ENCODE data around the gene BRAT1.

DNA sequence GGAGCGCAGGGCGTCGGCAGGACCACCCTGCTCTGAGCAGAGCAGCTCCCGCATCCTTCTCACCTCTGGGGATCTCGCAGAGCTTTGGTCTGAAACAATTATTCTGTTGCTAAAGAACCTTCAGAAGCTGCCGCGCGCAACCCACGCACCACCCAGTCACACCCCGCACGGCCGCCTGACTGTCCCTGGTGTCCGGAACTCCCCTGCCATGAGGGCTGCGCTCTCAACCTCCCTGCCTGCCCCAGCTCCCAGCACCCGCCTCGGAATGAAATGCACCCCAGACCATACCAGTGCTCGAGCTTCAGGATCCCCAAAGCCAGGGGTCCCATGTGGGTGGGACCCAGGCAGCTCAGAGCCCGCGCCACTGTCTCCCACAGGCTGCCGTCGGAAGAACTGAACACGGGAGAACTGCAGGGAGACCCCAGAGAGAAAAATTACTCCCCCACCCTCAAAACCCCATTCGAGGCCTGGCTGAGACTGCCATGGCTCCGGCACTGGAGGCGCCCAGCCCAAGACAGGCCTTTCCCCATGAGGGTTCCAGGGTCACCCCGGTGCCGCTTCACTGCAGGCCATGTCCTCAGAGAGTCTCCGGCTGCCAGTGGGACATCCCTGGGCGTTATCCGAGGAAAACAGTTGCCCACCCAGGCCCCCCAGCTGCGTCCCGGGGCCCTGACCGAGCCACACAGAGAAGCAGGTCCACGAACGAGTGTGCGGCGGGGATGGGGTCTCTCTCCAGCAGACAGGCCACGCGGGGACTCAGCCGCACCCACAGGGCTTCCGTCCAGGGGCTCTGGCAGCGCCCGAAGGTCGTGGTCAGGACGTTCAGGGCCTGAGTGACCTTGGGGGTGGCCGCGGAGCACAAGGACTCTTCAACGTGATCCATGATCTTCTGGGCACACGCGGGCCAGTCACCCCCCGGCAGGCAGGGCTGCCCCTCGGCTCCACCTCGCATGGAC, 12.1 kb downstream of the BRAT1 start:
- TF ChIP-seq, protein P1, sequence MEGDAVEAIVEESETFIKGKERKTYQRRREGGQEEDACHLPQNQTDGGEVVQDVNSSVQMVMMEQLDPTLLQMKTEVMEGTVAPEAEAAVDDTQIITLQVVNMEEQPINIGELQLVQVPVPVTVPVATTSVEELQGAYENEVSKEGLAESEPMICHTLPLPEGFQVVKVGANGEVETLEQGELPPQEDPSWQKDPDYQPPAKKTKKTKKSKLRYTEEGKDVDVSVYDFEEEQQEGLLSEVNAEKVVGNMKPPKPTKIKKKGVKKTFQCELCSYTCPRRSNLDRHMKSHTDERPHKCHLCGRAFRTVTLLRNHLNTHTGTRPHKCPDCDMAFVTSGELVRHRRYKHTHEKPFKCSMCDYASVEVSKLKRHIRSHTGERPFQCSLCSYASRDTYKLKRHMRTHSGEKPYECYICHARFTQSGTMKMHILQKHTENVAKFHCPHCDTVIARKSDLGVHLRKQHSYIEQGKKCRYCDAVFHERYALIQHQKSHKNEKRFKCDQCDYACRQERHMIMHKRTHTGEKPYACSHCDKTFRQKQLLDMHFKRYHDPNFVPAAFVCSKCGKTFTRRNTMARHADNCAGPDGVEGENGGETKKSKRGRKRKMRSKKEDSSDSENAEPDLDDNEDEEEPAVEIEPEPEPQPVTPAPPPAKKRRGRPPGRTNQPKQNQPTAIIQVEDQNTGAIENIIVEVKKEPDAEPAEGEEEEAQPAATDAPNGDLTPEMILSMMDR (IDR thresholded peaks at IDR 0.05; ENCODE audit: low read length), result no peak
- TF ChIP-seq EZH2 (optimal IDR thresholded peaks at IDR 0.05; ENCODE audit: low read depth, low read length) (no peak), EZH2phosphoT487 (IDR thresholded peaks at IDR 0.05; ENCODE audit: low read length) (no peak)
